SU-DHL-6 (cell line): ENCODE results near the gene IGF2BP2.

Experiments
- H2AFZ ChIP-seq: fragments of 200-600 bp; sonication (generic); 2 replicates; pipeline ENCODE4 v1.6.1; 2014; ENCODE audit warnings: low read depth, mild to moderate bottlenecking, moderate library complexity, mixed read lengths, antibody characterized with exemption, low read length; ENCODE audit not compliant: severe bottlenecking
- H3F3A ChIP-seq: fragments of 200-600 bp; shearing (Covaris generic); 2 replicates; pipeline ENCODE4 v1.6.0; 2016; ENCODE audit warnings: antibody characterized with exemption, mild to moderate bottlenecking; ENCODE audit not compliant: insufficient read depth
- H3K27ac ChIP-seq: fragments of 200-600 bp; sonication (generic); 2 replicates; pipeline ENCODE4 v1.5.1; 2016; ENCODE audit warnings: low read depth, mild to moderate bottlenecking, low read length, moderate library complexity, mixed read lengths
- H3K27me3 ChIP-seq: fragments of 200-600 bp; sonication (generic), shearing (Covaris generic); 2 replicates; pipeline ENCODE4 v1.6.0; 2014; ENCODE audit warnings: mild to moderate bottlenecking, low read length
- H3K36me3 ChIP-seq: fragments of 200-600 bp; sonication (generic); 2 replicates; pipeline ENCODE4 v1.6.1; 2014; ENCODE audit warnings: mild to moderate bottlenecking, low read length, mixed read lengths
- H3K4me2 ChIP-seq: fragments of 300-600, 200-600 bp; shearing (Covaris generic), sonication (generic); 2 replicates; pipeline ENCODE4 v1.6.0; 2014; ENCODE audit warnings: low read length, low read depth, mild to moderate bottlenecking; ENCODE audit not compliant: poor library complexity, severe bottlenecking
- H3K4me3 ChIP-seq: fragments of 200-600 bp; sonication (generic); 2 replicates; pipeline ENCODE4 v1.5.1; 2014; ENCODE audit warnings: antibody characterized with exemption, low read length, mild to moderate bottlenecking, mixed read lengths; ENCODE audit not compliant: insufficient read depth, poor library complexity, severe bottlenecking
- H3K79me2 ChIP-seq: fragments of 200-600 bp; sonication (generic); 2 replicates; pipeline ENCODE4 v1.6.1; 2014; ENCODE audit warnings: mild to moderate bottlenecking, low read length, moderate library complexity; ENCODE audit not compliant: insufficient read depth
- H3K9ac ChIP-seq: fragments of 200-600 bp; sonication (generic); 2 replicates; pipeline ENCODE4 v1.7.0; 2014; ENCODE audit warnings: mild to moderate bottlenecking, low read length
- H3K9me2 ChIP-seq: fragments of 200-600 bp; sonication (generic); replicated peaks from 2 replicates; pipeline ENCODE4 v1.6.1; 2014; ENCODE audit warnings: low read length; ENCODE audit not compliant: insufficient read depth
- H3K9me3 ChIP-seq: fragments of 200-600 bp; sonication (generic); 2 replicates; pipeline ENCODE4 v1.6.1; 2014; ENCODE audit warnings: low read length, mixed read lengths; ENCODE audit not compliant: insufficient read depth
- H4K20me1 ChIP-seq: fragments of 200-600 bp; sonication (generic); 2 replicates; pipeline ENCODE4 v1.6.1; 2014; ENCODE audit warnings: low read depth, mild to moderate bottlenecking, antibody characterized with exemption, low read length, moderate library complexity, mixed read lengths
- EZH2phosphoT487 ChIP-seq: fragments of 200-600 bp; sonication (generic), shearing (Covaris generic); conservative IDR thresholded peaks from 2 replicates; pipeline ENCODE4 v1.6.1; 2018; ENCODE audit warnings: mild to moderate bottlenecking, antibody characterized with exemption, low read length, moderate library complexity, mixed read lengths
- TF ChIP-seq, protein P1 (sequence below): fragments of 200-600 bp; sonication (generic); IDR thresholded peaks from one replicate; pipeline ENCODE4 v1.5.1; 2017; ENCODE audit warnings: antibody characterized with exemption, mild to moderate bottlenecking, low read length, moderate library complexity; ENCODE audit not compliant: insufficient read depth, poor library complexity, severe bottlenecking

Gene IGF2BP2

DNA sequence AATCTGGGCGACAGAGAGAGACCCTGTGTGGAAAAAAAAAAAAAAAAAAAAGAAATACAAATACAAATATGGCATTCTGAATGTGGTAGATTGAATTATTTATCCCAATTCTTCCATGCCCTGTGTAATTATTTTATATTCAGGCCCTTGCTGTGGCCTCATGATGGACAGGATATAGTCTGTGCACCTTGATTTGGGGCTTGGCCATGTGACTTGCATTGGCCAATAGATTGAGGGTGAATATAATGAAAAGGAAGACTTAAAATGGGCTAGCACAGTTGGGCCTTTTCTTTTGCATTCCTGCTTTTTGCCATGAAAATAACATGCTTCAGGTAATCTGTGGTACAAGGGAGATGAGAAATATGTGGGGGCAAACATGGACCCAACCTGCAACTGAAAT, 27.1 kb upstream of the IGF2BP2 start:
- no peaks in the 10 kb centered on the region for H3K79me2 ChIP-seq
- no peak overlapping the region for H3K4me2 ChIP-seq
- H4K20me1 ChIP-seq, result no peaks in the 10 kb centered on the region
- H3K27ac ChIP-seq, result no peak overlapping the region
- H3K9me2 ChIP-seq, result no peaks in the 10 kb centered on the region
- H3K9ac ChIP-seq, result no peak overlapping the region
- H3F3A ChIP-seq, result no peaks in the 10 kb centered on the region
- H3K4me3 ChIP-seq, result no peak overlapping the region
- H3K9me3 ChIP-seq, result peaks cover 10% of the 10 kb centered on the region; the same call in 1 of the 2 replicates
- H3K27me3 ChIP-seq, result peaks cover 3% of the 10 kb centered on the region; the same call in 1 of the 2 replicates
- H3K36me3 ChIP-seq, result no peaks in the 10 kb centered on the region
- H2AFZ ChIP-seq, result no peak overlapping the region
- TF ChIP-seq EZH2phosphoT487, result no peak
- TF ChIP-seq, protein P1, sequence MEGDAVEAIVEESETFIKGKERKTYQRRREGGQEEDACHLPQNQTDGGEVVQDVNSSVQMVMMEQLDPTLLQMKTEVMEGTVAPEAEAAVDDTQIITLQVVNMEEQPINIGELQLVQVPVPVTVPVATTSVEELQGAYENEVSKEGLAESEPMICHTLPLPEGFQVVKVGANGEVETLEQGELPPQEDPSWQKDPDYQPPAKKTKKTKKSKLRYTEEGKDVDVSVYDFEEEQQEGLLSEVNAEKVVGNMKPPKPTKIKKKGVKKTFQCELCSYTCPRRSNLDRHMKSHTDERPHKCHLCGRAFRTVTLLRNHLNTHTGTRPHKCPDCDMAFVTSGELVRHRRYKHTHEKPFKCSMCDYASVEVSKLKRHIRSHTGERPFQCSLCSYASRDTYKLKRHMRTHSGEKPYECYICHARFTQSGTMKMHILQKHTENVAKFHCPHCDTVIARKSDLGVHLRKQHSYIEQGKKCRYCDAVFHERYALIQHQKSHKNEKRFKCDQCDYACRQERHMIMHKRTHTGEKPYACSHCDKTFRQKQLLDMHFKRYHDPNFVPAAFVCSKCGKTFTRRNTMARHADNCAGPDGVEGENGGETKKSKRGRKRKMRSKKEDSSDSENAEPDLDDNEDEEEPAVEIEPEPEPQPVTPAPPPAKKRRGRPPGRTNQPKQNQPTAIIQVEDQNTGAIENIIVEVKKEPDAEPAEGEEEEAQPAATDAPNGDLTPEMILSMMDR, result no peak

GRCh38 chr3:185851046-185851445, 26.2 kb upstream of the IGF2BP2 start:
- Histone ChIP-seq H3K9me2 (no peaks in the 10 kb centered on the region), H3K36me3 (no peaks in the 10 kb centered on the region), H3K9me3 (peaks cover under 1% of the 10 kb centered on the region; the same call in 1 of the 2 replicates), H3K4me2 (no peak overlapping the region), H3K4me3 (no peak overlapping the region), H3K27me3 (peaks cover under 1% of the 10 kb centered on the region; the same call in 1 of the 2 replicates), H3K27ac (no peak overlapping the region), H3K9ac (no peak overlapping the region), H3F3A (no peaks in the 10 kb centered on the region), H3K79me2 (no peaks in the 10 kb centered on the region), H2AFZ (no peak overlapping the region), H4K20me1 (no peaks in the 10 kb centered on the region)
- no peak for TF ChIP-seq EZH2phosphoT487
- TF ChIP-seq, protein P1, result no peak

- Histone ChIP-seq H3K4me2 (no peak overlapping the region), H3K9me2 (no peaks in the 10 kb centered on the region), H4K20me1 (no peaks in the 10 kb centered on the region)
Measured at GRCh38 chr3:185847506-185847905, 22.7 kb upstream of the IGF2BP2 start.

More at GRCh38 chr3:185847506-185847905, 22.7 kb upstream of the IGF2BP2 start:
- Histone ChIP-seq H3K9me3 (no peaks in the 10 kb centered on the region), H3K27me3 (no peaks in the 10 kb centered on the region), H3K4me3 (no peak overlapping the region), H3K27ac (no peak overlapping the region), H2AFZ (no peak overlapping the region), H3K79me2 (no peaks in the 10 kb centered on the region), H3K9ac (no peak overlapping the region), H3K36me3 (no peaks in the 10 kb centered on the region), H3F3A (no peaks in the 10 kb centered on the region)
- TF ChIP-seq, protein P1, result no peak
- no peak for TF ChIP-seq EZH2phosphoT487
